Activated T-helper 1 cell treated with Interleukin-2 at 50 U/mL for 16 hours (primary cell): ENCODE results near the gene RFX5.
A peak's percentile ranks its signal among the peaks of the same experiment; 100 is the strongest.
"Not testable (repeated sequence)": the region's sequence is repeated elsewhere in the genome, so short reads cannot be mapped to it uniquely, and the experiment has no call there.

Experiments
- DNase-seq: peaks from one replicate; pipeline ENCODE4 v3.0.0-alpha.2; 2020; ENCODE audit warnings: low read depth

Gene RFX5

GRCh38 chr1:151346769-151347522, at the start of gene RFX5:
RFX5 (minus strand) TSS chr1:151347252; CDS start chr1:151346320, 932 bp downstream.
- DNase-seq: peak; percentile 88

DNA sequence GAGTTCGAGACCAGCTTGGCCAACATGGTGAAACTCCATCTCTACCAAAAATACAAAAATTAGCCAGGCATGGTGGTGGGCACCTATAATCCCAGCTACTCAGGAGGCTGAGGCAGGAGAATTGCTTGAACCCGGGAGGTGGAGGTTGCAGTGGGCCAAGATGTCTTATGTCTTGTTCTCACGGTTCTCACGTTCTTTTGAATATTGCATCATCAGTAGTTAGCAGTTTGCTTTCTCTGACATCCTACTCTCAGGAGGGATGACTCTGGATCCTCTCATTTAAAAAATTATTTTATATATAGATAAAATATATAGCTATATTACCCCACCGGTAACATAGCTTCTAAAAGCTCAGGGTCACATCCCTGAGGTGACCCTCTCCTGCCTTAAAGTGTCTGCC, 49.2 kb upstream of the RFX5 start:
- not testable (repeated sequence) for DNase-seq

- DNase-seq: no peak
Measured at GRCh38 chr1:151393583-151393982, 46.5 kb upstream of the RFX5 start.

DNA sequence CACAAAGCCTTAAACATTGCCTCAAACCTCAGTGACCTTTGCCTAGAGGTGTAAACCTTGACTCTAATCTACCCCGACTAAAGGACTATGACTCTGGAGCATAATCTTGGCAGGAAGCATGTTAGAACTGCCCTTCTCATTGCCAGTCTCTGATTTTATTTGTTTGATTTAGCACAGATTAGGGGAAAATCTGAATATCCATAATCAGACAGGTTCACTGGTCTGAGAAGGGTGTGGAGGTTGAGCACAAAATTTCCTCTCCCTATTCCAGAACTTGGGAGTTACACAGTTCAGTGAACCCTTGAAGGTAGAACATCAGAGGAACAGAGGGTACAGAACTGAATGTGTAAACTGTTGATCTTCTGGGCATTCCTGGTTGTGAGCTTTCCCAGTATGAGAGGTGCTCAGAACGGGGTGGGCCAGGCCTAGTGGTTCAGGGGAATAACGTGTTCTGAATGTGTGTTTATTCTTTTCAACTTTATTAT, 44.1 kb upstream of the RFX5 start:
- no peak for DNase-seq

- not testable (repeated sequence) for DNase-seq
Measured at GRCh38 chr1:151390221-151391078, 43.4 kb upstream of the RFX5 start.

DNA sequence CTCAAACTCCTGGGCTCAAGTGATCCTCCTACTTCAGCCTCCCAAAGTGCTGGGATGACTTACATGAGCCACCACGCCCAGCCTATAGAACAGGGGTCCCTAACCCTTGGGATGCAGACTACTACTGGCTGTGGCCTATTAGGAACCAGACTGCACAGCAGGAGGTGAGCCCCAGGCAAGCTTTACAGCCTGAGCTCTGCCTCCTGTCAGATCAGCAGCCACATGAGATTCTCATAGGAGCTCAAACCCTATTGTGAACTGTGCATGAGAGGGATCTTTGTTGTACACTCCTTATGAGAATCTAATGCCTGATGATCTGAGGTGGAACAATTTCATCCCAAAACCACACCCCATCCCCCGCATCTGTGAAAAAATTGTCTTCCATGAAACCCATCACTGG, 39.0 kb upstream of the RFX5 start:
- no peak for DNase-seq

- no peak for DNase-seq
Measured at GRCh38 chr1:151384584-151384983, 37.5 kb upstream of the RFX5 start.

- DNase-seq: no peak
Measured at GRCh38 chr1:151377150-151377884, 30.3 kb upstream of the RFX5 start.

DNA sequence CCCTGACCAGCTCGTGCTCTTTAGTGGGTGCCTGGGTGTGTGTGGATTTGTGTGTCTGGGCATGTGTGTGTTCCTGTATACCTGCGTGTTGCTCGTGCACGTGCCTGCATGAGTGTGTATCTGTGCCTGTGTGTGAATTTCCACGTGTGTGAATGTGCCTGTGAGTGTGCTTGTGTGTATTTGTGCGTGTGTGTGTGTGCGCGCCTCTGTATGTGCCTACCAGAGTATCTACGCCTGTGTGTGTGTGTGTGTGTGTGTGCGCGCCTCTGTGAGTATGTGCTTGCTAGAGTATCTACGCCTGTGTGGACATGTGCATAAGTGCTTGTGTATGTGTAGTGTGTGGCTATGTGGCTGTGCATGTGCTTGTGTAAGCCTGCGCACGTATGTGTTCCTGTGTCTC, 26.1 kb upstream of the RFX5 start:
- no peak for DNase-seq

- no peak for DNase-seq
Measured at GRCh38 chr1:151372058-151372934, 25.2 kb upstream of the RFX5 start, which contains the start of gene SELENBP1. SELENBP1 (minus strand) TSS chr1:151372705; CDS start chr1:151372641, 64 bp downstream.

- no peak for DNase-seq
Measured at GRCh38 chr1:151371370-151372057, 24.5 kb upstream of the RFX5 start.

GRCh38 chr1:151370211-151370911, 23.3 kb upstream of the RFX5 start:
- no peak for DNase-seq

GRCh38 chr1:151369621-151370048, 22.6 kb upstream of the RFX5 start:
- DNase-seq: no peak

DNA sequence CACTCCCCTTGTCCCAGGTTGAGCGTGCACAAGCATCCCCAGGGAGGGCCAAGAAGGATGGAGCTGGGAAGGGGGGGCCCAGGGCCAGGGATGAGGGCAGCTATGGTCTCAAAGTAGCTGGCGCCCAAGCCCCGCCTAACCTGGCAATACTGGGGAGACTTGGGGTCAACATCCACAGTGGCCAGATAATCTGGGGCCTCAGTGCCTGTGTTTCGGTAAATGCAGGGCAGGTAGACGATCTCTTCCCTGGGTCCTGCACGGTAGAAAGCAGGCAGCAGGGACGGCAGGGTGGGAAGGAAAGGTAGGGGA, 22.2 kb upstream of the RFX5 start:
- DNase-seq: no peak

DNA sequence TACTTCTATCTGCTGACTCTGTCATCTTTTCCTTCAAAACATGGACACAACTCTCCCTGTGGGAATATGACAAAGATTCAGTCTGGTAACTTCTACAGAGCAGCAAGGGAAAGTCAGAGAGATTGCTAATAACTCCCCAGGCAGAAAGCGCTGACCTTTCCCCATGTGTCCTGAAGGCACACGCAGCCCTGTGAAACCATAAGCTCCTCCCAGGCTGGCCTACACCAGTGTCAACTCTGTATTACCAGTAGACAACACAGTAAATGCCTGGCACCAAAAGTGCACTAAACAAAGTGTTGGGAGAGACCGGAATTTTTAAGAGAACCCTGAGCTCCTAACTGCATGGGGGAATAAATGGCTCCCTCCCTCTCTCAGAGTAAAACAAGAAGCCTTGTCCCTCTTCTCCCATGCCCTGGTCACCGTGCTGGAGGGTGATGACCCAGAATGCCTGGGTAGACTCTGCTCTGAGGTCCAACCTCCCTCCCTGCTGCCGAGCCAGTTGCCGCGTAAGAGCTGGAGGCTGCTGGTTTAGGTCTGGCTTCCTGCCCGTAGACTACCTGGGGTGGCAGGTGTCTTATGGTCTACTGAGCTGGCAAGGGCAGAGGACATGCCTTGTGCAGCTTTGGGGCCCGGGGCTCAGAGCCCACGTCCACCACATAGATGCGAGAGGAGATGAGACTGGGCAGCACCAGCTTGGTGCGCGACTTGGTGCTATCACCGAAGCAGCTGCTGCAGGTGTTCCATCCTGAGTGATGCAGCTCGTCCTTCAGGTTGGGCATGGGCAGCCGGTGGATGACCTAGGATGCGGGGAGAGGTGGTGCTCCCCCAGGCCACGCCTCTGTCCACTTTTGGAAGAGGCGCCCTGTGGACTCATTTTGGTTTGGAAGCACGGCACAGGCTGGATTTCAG, 21.6 kb upstream of the RFX5 start:
- DNase-seq: no peak

GRCh38 chr1:151367658-151368392, 20.8 kb upstream of the RFX5 start:
- no peak for DNase-seq

GRCh38 chr1:151364996-151365395, 17.9 kb upstream of the RFX5 start:
- no peak for DNase-seq
